NCI-H2107 treated with DMSO at 0.1 percent for 48 hours (cell line): Measurements from ENCODE around the gene SPATA24.

Source experiments
- DNase-seq: peaks from one replicate; lab custom pipeline; 2025; ENCODE audit not compliant: unreplicated experiment; lab: John Stamatoyannopoulos, UW

Gene SPATA24

GRCh38 chr5:139383993-139384590, 19.8 kb downstream of the SPATA24 start:
- no peak for DNase-seq

- DNase-seq: no peak
These were observed 20.5 kb downstream of the SPATA24 start, which contains the start of gene SLC23A1 for GRCh38 chr5:139383275-139383992. Gene SLC23A1, minus strand, starts transcription at chr5:139383297. Its CDS starts 44 bp downstream, at chr5:139383253.

- DNase-seq: no peak
These were observed 21.1 kb downstream of the SPATA24 start for GRCh38 chr5:139382807-139383206.

GRCh38 chr5:139381837-139382761, 21.8 kb downstream of the SPATA24 start:
- no peak for DNase-seq

- DNase-seq: no peak
These were observed 24.1 kb downstream of the SPATA24 start for GRCh38 chr5:139379626-139380449.

- DNase-seq: no peak
These were observed 24.9 kb downstream of the SPATA24 start for GRCh38 chr5:139378941-139379361.

GRCh38 chr5:139378101-139378825, 25.6 kb downstream of the SPATA24 start:
- DNase-seq: no peak

- DNase-seq: no peak
These were observed 26.7 kb downstream of the SPATA24 start for GRCh38 chr5:139377226-139377625.

- DNase-seq: no peak
These were observed 27.5 kb downstream of the SPATA24 start for GRCh38 chr5:139376364-139376763.

GRCh38 chr5:139374909-139375308, 29.0 kb downstream of the SPATA24 start:
- no peak for DNase-seq

- DNase-seq: no peak
These were observed 32.1 kb downstream of the SPATA24 start for GRCh38 chr5:139371482-139372435.

- DNase-seq: no peak
These were observed 34.7 kb downstream of the SPATA24 start for GRCh38 chr5:139369181-139369580.

- DNase-seq: no peak
These were observed 35.3 kb downstream of the SPATA24 start for GRCh38 chr5:139368613-139369012.

GRCh38 chr5:139364466-139364865, 39.4 kb downstream of the SPATA24 start:
- no peak for DNase-seq

- DNase-seq: no peak
These were observed 40.0 kb downstream of the SPATA24 start for GRCh38 chr5:139363937-139364336.

- DNase-seq: no peak
These were observed 42.0 kb downstream of the SPATA24 start for GRCh38 chr5:139361835-139362429.

GRCh38 chr5:139360384-139360783, 43.5 kb downstream of the SPATA24 start:
- DNase-seq: no peak

- DNase-seq: no peak
These were observed 45.8 kb downstream of the SPATA24 start for GRCh38 chr5:139358064-139358463.
